H9 (cell line): Measurements from ENCODE around the gene CPXM1. TPM values are rescaled to one million over a fixed set of nuclear protein-coding genes. Genes with fewer than 3 reads are reported as not detected.

ENCODE experiments used
- DNase-seq: peaks from one replicate; pipeline ENCODE4 v3.0.0-alpha.2; 2017
- H2AFZ ChIP-seq: one replicate; pipeline ENCODE4 v1.6.1; 2013; ENCODE audit warnings: mild to moderate bottlenecking, low read length, control low read depth, moderate library complexity
- H2AK5ac ChIP-seq: 2 replicates; pipeline ENCODE4 v1.6.1; 2013; ENCODE audit warnings: low read length, control low read depth, mixed read lengths; ENCODE audit not compliant: insufficient read length
- H2BK120ac ChIP-seq: one replicate; pipeline ENCODE4 v1.6.1; 2013; ENCODE audit warnings: low read depth, mild to moderate bottlenecking, low read length, control low read depth, inconsistent platforms; ENCODE audit not compliant: poor library complexity, severe bottlenecking
- H2BK12ac ChIP-seq: 2 replicates; pipeline ENCODE4 v1.6.1; 2013; ENCODE audit warnings: low read length, control low read depth, mixed read lengths, low read depth; ENCODE audit not compliant: insufficient read length
- H2BK15ac ChIP-seq: 2 replicates; pipeline ENCODE4 v1.6.1; 2013; ENCODE audit warnings: low read depth, low read length, control low read depth
- H2BK20ac ChIP-seq: one replicate; pipeline ENCODE4 v1.6.1; 2013; ENCODE audit warnings: low read depth, mild to moderate bottlenecking, low read length, control low read depth, inconsistent platforms; ENCODE audit not compliant: poor library complexity, severe bottlenecking
- H2BK5ac ChIP-seq: 2 replicates; pipeline ENCODE4 v1.6.1; 2013; ENCODE audit warnings: low read length, control low read depth, mixed read lengths; ENCODE audit not compliant: insufficient read length
- H3K14ac ChIP-seq: 2 replicates; pipeline ENCODE4 v1.6.1; 2013; ENCODE audit warnings: low read length, control low read depth; ENCODE audit not compliant: insufficient read depth
- H3K18ac ChIP-seq: 2 replicates; pipeline ENCODE4 v1.6.1; 2013; ENCODE audit warnings: low read depth, mild to moderate bottlenecking, mixed read lengths, low read length, control low read depth; ENCODE audit not compliant: insufficient read length
- H3K23ac ChIP-seq: 2 replicates; pipeline ENCODE4 v1.6.1; 2013; ENCODE audit warnings: low read length, control low read depth, mixed read lengths, low read depth; ENCODE audit not compliant: insufficient read length
- H3K23me2 ChIP-seq: 2 replicates; pipeline ENCODE4 v1.6.1; 2013; ENCODE audit warnings: low read depth, mild to moderate bottlenecking, mixed read lengths, low read length, control low read depth; ENCODE audit not compliant: insufficient read length, poor library complexity, severe bottlenecking
- H3K27ac ChIP-seq: 2 replicates; pipeline ENCODE4 v1.5.1; 2013; ENCODE audit warnings: low read length, control low read depth, mixed read lengths, low read depth; ENCODE audit not compliant: insufficient read length
- H3K27me3 ChIP-seq: 2 replicates; pipeline ENCODE4 v1.6.1; 2013; ENCODE audit warnings: low read length, control low read depth, inconsistent platforms; ENCODE audit not compliant: insufficient read depth
- H3K4ac ChIP-seq: 2 replicates; pipeline ENCODE4 v1.6.1; 2013; ENCODE audit warnings: low read depth, mild to moderate bottlenecking, control low read depth, inconsistent platforms, low read length, moderate library complexity
- H3K4me1 ChIP-seq: 2 replicates; pipeline ENCODE4 v1.6.1; 2013; ENCODE audit warnings: low read length, control low read depth, inconsistent platforms; ENCODE audit not compliant: insufficient read depth
- H3K4me2 ChIP-seq: 2 replicates; pipeline ENCODE4 v1.6.1; 2013; ENCODE audit warnings: low read length, control low read depth, mixed read lengths; ENCODE audit not compliant: insufficient read length, insufficient read depth
- H3K56ac ChIP-seq: 2 replicates; pipeline ENCODE4 v1.6.1; 2013; ENCODE audit warnings: low read depth, mild to moderate bottlenecking, mixed read lengths, low read length, control low read depth; ENCODE audit not compliant: insufficient read length
- H3K79me1 ChIP-seq: 2 replicates; pipeline ENCODE4 v1.6.1; 2013; ENCODE audit warnings: low read depth, mild to moderate bottlenecking, moderate library complexity, low read length, control low read depth, inconsistent platforms; ENCODE audit not compliant: insufficient read depth, poor library complexity, severe bottlenecking
- H3K79me2 ChIP-seq: 2 replicates; pipeline ENCODE4 v1.6.1; 2013; ENCODE audit warnings: low read length, control low read depth, inconsistent platforms; ENCODE audit not compliant: insufficient read depth
- H3K9ac ChIP-seq: 2 replicates; pipeline ENCODE4 v1.6.1; 2013; ENCODE audit warnings: low read length, control low read depth, mixed read lengths; ENCODE audit not compliant: insufficient read length; ENCODE audit errors: extremely low read depth
- H3K9me3 ChIP-seq: one replicate; pipeline ENCODE4 v1.6.1; 2013; ENCODE audit warnings: low read depth, low read length, inconsistent platforms; ENCODE audit not compliant: control insufficient read depth
- H3T11ph ChIP-seq: one replicate; pipeline ENCODE4 v1.6.1; 2013; ENCODE audit warnings: mild to moderate bottlenecking, low read length, control low read depth, inconsistent platforms
- H4K20me1 ChIP-seq: one replicate; pipeline ENCODE4 v1.6.1; 2013; ENCODE audit not compliant: control insufficient read depth, insufficient read length, insufficient read depth
- H4K5ac ChIP-seq: 2 replicates; pipeline ENCODE4 v1.6.1; 2013; ENCODE audit warnings: low read depth, mild to moderate bottlenecking, mixed read lengths, low read length, control low read depth; ENCODE audit not compliant: insufficient read length
- H4K8ac ChIP-seq: replicated peaks from 2 replicates; pipeline ENCODE4 v1.6.1; 2013; ENCODE audit warnings: low read length, control low read depth, mixed read lengths, low read depth; ENCODE audit not compliant: insufficient read length
- H4K91ac ChIP-seq: 2 replicates; pipeline ENCODE4 v1.6.1; 2013; ENCODE audit warnings: low read depth, mild to moderate bottlenecking, moderate library complexity, mixed read lengths, low read length, control low read depth; ENCODE audit not compliant: insufficient read length
- H3K27ac Mint-ChIP-seq, 3 experiments: 2 replicates in 2 of 3; 3 replicates in 1 of 3; pipeline ENCODE4 v1.8.0; 2020 to 2021; ENCODE audit warnings: mixed read lengths in 3 of 3, mild to moderate bottlenecking in 1 of 3, moderate library complexity in 1 of 3
- H3K27me3 Mint-ChIP-seq: 2 replicates; pipeline ENCODE4 v1.8.0; 2021; ENCODE audit warnings: low read depth, mild to moderate bottlenecking, moderate library complexity, mixed read lengths
- H3K36me3 Mint-ChIP-seq, 3 experiments: 2 replicates in 2 of 3; 3 replicates in 1 of 3; pipeline ENCODE4 v1.8.0; 2020 to 2021; ENCODE audit warnings: low read depth in 3 of 3, mixed read lengths in 3 of 3; ENCODE audit not compliant: insufficient read depth in 1 of 3
- H3K4me1 Mint-ChIP-seq, 2 experiments: 2 replicates each; pipeline ENCODE4 v1.8.0; 2020; ENCODE audit warnings: mixed read lengths in 2 of 2
- H3K4me3 Mint-ChIP-seq, 2 experiments: 2 replicates in 1 of 2; 3 replicates in 1 of 2; pipeline ENCODE4 v1.8.0; 2020 to 2021; ENCODE audit warnings: mild to moderate bottlenecking in 2 of 2, mixed read lengths in 2 of 2, moderate library complexity in 1 of 2
- H3K9me3 Mint-ChIP-seq, 2 experiments: 2 replicates in 1 of 2; 3 replicates in 1 of 2; pipeline ENCODE4 v1.8.0; 2020; ENCODE audit warnings: mild to moderate bottlenecking in 2 of 2, mixed read lengths in 2 of 2, moderate library complexity in 1 of 2
- CTCF ChIP-seq: fragments of 200-600 bp; sonication (generic); conservative IDR thresholded peaks from 3 replicates; pipeline ENCODE4 v1.8.0; 2021; ENCODE audit warnings: antibody characterized with exemption, mild to moderate bottlenecking
- WGBS: extraction: QIAGEN DNeasy Blood & Tissue Kit; methylation state at CpG from one replicate; pipeline ENCODE4 v1.1.7; 2013; ENCODE audit warnings: missing lambda C conversion rate, low lambda C conversion rate, mixed read lengths; ENCODE audit not compliant: insufficient read length; ENCODE audit errors: extremely low coverage; 5-methylcytosine and 5-hydroxymethylcytosine counted together
- total RNA-seq: library from RNA; stranded (reverse); gene quantifications from 2 replicates; pipeline ENCODE4 v1.2.1, GENCODE V29; 2021

The CPXM1 gene
- total RNA-seq, 1 experiment from 2014 or later = 69.0 TPM

GRCh38 chr20:2767768-2768631 lies 32.4 kb downstream of the CPXM1 start:
- H4K91ac ChIP-seq = no peak overlapping the region
- no peak overlapping the region for H2BK120ac ChIP-seq
- no peaks in the 10 kb centered on the region for H3K79me2 ChIP-seq
- H2BK20ac ChIP-seq = no peak overlapping the region
- no CpG with 5 or more reads among the region's 15 CpGs for WGBS
- no peaks in the 10 kb centered on the region for H3K9me3 ChIP-seq
- Mint-ChIP-seq H3K27me3 (peaks cover 36% of the 10 kb centered on the region), H3K4me3 (no peak overlapping the region), H3K27ac (no peak overlapping the region), H3K4me1 (peaks cover 6 to 8% of the 10 kb centered on the region in 2 experiments), H3K9me3 (no peaks in the 10 kb centered on the region), H3K36me3 (no peaks in the 10 kb centered on the region)
- H2BK12ac ChIP-seq = no peak overlapping the region
- H3K23me2 ChIP-seq = no peaks in the 10 kb centered on the region
- H4K5ac ChIP-seq = no peak overlapping the region
- DNase-seq = no peak
- H3K56ac ChIP-seq = no peak overlapping the region
- no peak overlapping the region for H3K18ac ChIP-seq
- TF ChIP-seq CTCF = no peak
- no peak overlapping the region for H3K23ac ChIP-seq
- no peak overlapping the region for H3K4ac ChIP-seq
- no peak overlapping the region for H3T11ph ChIP-seq
- H3K4me2 ChIP-seq = no peak overlapping the region
- H2BK15ac ChIP-seq = no peak overlapping the region
- no peaks in the 10 kb centered on the region for H3K79me1 ChIP-seq
- no peak overlapping the region for H2AFZ ChIP-seq
- no peaks in the 10 kb centered on the region for H4K20me1 ChIP-seq
- no peak overlapping the region for H2BK5ac ChIP-seq
- H2AK5ac ChIP-seq = no peak overlapping the region
- no peak overlapping the region for H4K8ac ChIP-seq
- no peaks in the 10 kb centered on the region for H3K27me3 ChIP-seq
- no peak overlapping the region for H3K9ac ChIP-seq
- H3K14ac ChIP-seq = no peak overlapping the region; the same call in 1 of the 2 replicates
- no peaks in the 10 kb centered on the region for H3K4me1 ChIP-seq
- H3K27ac ChIP-seq = no peak overlapping the region
